ENCODE measurements around the gene CTPS1. TPM values are rescaled to one million over a fixed set of nuclear protein-coding genes. Genes with fewer than 3 reads are reported as not detected.

CTPS1 gene
- total RNA-seq, 3 donors from 2014 or later, result 13.1 to 20.0 (median 13.2) TPM

DNA sequence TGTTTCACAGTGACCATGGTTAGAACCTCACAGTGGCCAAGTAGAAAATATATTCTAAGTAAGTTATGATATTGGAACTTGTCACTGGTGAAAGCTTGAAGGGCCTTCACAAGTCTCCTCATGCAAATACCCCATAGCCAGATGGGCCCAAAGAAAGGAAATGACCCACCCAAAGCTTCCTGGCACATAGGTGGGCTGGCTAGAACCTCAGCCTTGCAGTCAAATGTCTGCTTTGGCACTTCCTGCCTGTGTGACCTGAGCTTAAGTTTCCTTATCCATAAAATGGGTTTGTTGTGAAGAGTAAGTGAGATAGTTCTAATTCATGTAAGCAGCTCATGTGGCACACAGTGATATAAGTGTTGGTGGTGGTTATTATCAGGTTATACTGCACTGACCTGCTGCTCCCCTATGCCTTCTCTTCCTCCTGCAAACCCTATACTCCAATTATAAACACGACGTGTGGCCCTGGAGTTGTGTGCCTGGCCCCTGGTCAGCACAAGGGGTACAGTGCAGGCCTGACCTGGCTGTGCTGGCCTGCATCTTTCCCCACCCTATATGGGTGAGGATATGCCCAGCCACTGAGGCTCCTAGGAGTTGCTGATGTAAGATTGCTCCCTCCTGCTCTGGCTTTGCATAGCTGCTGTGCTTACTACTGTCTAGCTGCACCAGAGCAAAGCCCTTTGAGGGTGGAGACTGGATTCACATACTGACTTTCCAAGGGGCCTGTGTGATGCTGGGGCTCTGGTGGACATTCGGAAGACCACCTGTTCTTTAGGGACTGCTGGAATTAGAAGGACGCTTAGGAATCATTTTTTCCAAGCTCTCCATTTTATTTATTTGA is 46.7 kb downstream of the CTPS1 start:
- H3K27ac ChIP-seq, result no peak overlapping the region
- H3K4me1 ChIP-seq, result no peaks in the 10 kb centered on the region
- H3K4me3 ChIP-seq, result no peak overlapping the region
- no peaks in the 10 kb centered on the region for H3K9me3 ChIP-seq
- H3K36me3 ChIP-seq, result no peaks in the 10 kb centered on the region
- H3K27me3 ChIP-seq, result no peaks in the 10 kb centered on the region
- intact Hi-C loops (cut with DNase I; ENCODE audit: low total_unique reads), result no loop called here
- DNase-seq (ENCODE audit: low spot score in 2 of 2), result no peak
- no peak for TF ChIP-seq POLR2AphosphoS5 (IDR thresholded peaks at IDR 0.05)
- TF ChIP-seq, protein P1, sequence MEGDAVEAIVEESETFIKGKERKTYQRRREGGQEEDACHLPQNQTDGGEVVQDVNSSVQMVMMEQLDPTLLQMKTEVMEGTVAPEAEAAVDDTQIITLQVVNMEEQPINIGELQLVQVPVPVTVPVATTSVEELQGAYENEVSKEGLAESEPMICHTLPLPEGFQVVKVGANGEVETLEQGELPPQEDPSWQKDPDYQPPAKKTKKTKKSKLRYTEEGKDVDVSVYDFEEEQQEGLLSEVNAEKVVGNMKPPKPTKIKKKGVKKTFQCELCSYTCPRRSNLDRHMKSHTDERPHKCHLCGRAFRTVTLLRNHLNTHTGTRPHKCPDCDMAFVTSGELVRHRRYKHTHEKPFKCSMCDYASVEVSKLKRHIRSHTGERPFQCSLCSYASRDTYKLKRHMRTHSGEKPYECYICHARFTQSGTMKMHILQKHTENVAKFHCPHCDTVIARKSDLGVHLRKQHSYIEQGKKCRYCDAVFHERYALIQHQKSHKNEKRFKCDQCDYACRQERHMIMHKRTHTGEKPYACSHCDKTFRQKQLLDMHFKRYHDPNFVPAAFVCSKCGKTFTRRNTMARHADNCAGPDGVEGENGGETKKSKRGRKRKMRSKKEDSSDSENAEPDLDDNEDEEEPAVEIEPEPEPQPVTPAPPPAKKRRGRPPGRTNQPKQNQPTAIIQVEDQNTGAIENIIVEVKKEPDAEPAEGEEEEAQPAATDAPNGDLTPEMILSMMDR (IDR thresholded peaks at IDR 0.05), result no peak
- TF ChIP-seq POLR2A (IDR thresholded peaks at IDR 0.05), result no peak

DNA sequence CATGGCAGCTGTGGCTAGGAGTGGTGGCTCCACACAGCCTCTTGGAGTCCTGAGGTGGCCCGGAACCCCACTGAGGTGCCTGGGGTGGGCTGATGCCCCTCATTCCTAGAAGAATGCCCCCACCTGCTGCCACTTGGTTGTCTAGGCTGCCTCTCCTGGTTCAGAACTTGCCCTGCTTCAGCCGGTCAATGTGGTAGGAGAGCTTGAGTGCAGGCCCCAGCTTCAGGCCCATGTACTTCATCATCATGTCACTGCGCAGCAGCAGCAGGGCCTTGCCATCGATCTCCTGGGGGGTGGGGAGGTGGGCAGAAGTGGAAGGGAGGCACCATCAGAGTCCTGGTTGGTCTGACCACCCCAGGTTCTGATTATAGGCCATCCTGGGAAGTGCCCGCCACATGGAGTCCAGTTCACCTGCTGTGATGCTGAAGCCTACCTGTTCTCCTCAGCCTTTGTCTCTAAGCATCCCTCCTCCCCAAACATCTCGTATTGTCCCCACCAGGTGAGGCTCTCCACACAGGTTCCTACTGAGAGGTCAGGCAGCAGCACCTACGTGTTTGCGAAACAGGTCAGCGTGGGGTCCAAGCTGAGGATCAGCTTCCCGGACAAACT is 48.6 kb downstream of the CTPS1 start:
- intact Hi-C loops (cut with DNase I; ENCODE audit: low total_unique reads), result no loop called here
- no peaks in the 10 kb centered on the region for H3K4me1 ChIP-seq
- no peak overlapping the region for H3K4me3 ChIP-seq
- TF ChIP-seq POLR2A (IDR thresholded peaks at IDR 0.05) (no peak), POLR2AphosphoS5 (IDR thresholded peaks at IDR 0.05) (no peak)
- TF ChIP-seq, protein P1 (IDR thresholded peaks at IDR 0.05), result no peak
- H3K9me3 ChIP-seq, result no peaks in the 10 kb centered on the region
- no peaks in the 10 kb centered on the region for H3K36me3 ChIP-seq
- no peaks in the 10 kb centered on the region for H3K27me3 ChIP-seq
- no peak overlapping the region for H3K27ac ChIP-seq
- DNase-seq (ENCODE audit: low spot score in 2 of 2), result no peak

DNA sequence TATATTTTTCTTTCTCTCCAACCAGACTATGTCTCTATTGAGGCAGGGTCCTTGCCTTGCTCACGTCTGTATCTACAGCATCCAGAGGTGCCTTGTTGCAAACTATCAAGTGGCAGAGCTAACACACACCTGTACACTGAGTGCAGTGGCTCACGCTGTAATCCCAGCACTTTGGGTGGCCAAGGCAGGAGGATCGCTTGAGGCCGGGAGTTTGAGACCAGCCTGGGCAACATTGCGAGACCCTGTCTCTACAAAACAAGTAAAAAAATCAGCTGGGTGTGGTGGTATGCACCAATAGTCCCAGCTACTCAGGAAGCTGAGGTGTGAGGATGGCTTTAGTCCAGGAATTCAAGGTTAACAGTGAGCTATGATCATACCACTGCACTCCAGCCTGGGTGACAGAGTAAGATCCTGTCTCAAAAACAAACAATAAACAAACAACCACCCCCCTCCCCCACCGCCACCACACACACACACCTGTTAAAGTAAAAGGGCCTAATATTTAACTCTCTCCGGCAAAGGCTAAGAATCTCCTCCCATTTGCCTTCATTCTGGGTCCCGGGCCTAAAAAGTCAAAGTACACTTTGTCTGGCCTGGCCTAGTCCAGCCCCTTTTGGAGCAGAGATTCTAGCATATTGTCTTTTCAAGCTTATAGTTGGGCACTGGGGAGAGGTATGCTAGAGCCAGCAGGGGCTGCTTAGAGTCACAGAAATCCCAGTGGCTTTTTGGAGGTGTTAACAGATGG is 51.5 kb downstream of the CTPS1 start:
- no peak for DNase-seq (ENCODE audit: low spot score in 2 of 2)
- no peaks in the 10 kb centered on the region for H3K4me1 ChIP-seq
- H3K27ac ChIP-seq, result no peak overlapping the region
- H3K27me3 ChIP-seq, result no peaks in the 10 kb centered on the region
- no peak overlapping the region for H3K4me3 ChIP-seq
- H3K36me3 ChIP-seq, result no peaks in the 10 kb centered on the region
- TF ChIP-seq POLR2A (IDR thresholded peaks at IDR 0.05) (no peak), POLR2AphosphoS5 (IDR thresholded peaks at IDR 0.05) (no peak)
- TF ChIP-seq, protein P1 (IDR thresholded peaks at IDR 0.05), result no peak
- H3K9me3 ChIP-seq, result no peaks in the 10 kb centered on the region
- intact Hi-C loops (cut with DNase I; ENCODE audit: low total_unique reads), result no loop called here

DNA sequence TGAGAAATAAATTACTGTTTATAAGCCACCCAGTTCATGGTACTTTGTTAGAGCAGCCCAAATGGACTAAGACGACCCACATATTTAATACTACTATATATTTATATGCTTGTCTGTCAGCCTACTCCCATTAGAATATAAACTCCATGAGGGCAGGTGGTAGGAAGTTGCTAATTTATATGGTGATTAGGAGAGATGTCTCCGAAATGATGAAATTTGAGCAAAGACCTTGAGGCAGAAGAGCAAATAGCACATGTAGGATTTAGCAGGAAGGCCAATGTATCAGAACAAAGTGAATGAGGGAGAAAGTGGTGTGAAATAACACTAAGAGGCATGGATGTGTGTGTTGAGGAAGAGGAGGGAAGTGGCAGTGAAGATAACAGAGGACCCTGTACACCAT is 52.7 kb downstream of the CTPS1 start:
- TF ChIP-seq POLR2AphosphoS5 (IDR thresholded peaks at IDR 0.05) (no peak), POLR2A (IDR thresholded peaks at IDR 0.05) (no peak)
- TF ChIP-seq, protein P1 (IDR thresholded peaks at IDR 0.05), result no peak
- Histone ChIP-seq H3K4me1 (no peaks in the 10 kb centered on the region), H3K27ac (no peak overlapping the region), H3K27me3 (no peaks in the 10 kb centered on the region), H3K36me3 (no peaks in the 10 kb centered on the region), H3K4me3 (no peak overlapping the region), H3K9me3 (no peaks in the 10 kb centered on the region)
- intact Hi-C loops (cut with DNase I; ENCODE audit: low total_unique reads), result no loop called here
- DNase-seq (ENCODE audit: low spot score in 2 of 2), result no peak

DNA sequence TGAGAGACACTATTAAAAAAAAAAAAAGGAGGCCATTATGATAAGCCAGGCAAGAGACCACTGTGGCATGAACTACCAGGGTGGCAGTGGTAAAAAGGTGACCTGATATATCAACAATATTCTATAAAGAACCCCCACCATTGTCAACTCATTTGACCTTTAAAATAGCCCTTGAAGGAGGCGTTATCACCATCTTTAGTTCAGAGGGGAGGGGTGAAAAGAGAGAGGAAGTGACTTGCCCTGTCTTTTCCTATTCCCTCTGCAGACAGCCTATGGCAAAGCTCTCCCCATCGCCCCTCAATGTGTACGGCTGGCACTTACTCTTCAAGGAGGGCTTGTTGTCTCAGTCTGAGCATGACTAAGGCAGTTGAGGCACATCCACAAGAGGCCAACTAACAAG is 53.8 kb downstream of the CTPS1 start:
- no peaks in the 10 kb centered on the region for H3K27me3 ChIP-seq
- intact Hi-C loops (cut with DNase I; ENCODE audit: low total_unique reads), result no loop called here
- no peak for DNase-seq (ENCODE audit: low spot score in 2 of 2)
- TF ChIP-seq, protein P1 (IDR thresholded peaks at IDR 0.05), result no peak
- H3K36me3 ChIP-seq, result no peaks in the 10 kb centered on the region
- H3K27ac ChIP-seq, result no peak overlapping the region
- H3K9me3 ChIP-seq, result no peaks in the 10 kb centered on the region
- H3K4me1 ChIP-seq, result no peaks in the 10 kb centered on the region
- H3K4me3 ChIP-seq, result no peak overlapping the region

Measured in breast epithelium (tissue), 4 donors.